OCI-M2 (cell line): ENCODE results near the gene SMIM38.
"Not testable (repeated sequence)": the region's sequence is repeated elsewhere in the genome, so short reads cannot be mapped to it uniquely, and the experiment has no call there.

Experiments
- DNase-seq: peaks from one replicate; lab custom pipeline; 2025; ENCODE audit not compliant: unreplicated experiment; lab: John Stamatoyannopoulos, UW

Gene SMIM38

DNA sequence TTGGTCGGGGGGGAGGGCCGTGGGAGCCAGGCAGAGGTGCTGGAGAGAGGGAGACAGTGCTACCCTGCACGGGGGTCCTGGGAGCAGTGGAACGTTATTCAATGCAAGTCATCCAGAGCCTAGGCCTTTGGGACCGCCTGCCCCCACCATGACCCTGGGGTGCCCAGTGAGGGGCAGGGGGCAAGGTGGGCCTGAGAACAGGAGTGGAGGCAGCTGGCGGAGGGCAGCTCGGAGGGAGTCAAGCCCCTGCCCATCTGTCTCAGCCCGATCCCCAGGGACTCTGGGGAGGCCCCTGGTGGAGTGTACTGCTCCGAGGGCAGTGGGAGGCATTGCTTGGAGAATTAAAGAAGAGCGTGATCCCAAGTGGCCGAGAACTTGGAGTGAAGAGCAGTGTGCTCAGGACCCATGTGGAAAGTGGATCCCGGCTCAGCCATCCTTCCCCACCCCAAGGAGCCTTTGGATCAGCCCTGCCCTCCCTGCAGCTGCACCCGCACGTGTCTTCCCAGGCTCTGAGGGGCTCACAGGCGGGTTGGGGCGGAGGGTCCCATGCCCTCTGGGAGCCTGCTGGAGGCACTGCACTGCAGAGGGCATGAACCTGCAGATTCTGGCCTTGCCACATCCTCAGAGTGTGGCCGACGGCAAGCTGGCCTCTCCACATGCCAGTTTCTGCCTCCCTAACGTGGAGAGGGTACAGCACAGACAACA lies 34.0 kb upstream of the SMIM38 start:
- no peak for DNase-seq

DNA sequence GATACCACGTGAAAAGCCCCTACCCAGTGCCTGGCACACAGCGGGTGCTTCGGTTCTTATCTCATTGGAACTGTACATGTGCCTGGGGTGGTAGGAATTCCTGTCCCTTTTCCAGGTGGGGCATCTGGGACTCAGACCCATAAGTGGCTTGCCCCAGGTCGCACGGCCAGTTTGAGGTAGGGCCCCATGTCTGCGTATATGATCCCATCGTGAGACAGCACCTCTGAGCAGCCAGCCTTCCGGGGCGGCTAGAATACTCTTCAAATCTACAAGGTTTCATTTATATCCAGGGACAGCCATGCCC lies 33.5 kb upstream of the SMIM38 start:
- no peak for DNase-seq

DNA sequence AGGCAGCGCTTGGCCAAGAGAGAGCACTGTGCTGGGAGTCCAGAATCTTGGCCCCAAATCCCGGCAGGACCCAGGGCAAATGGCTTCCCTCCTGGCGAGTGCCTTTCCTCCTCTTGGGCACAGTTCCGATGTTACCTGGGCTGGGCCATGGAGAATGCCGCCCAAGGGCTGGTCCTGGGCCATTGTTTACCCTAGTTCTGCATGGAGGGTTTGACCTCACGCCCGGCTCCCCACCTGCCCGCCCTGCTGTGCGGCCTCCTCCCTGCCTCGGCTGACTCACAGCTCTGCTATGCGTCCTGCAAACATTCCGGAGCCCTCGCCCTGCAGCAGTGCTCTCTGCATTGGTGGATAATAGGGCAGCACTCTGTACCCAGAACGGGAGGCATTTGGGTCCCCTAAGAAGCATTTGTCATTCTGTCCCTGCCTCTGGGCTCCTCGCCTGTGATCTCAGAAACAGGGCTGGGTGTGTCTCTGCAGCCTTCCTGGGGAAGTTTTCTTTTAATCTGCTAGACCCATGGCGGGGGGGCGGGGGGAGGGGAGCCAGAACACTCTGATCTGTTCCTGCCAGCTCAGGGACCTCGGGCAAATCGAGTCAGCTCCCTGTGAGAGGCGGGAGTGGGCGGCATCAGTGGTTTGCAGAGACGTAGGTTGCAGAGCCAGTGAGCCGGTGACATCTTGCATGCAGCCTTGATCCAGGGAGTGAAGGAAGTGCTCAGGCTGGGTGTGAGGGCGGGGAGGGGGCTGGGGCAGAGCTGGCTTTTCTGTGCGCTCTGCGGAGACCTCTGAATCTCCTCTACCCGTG lies 32.9 kb upstream of the SMIM38 start:
- DNase-seq, result no peak

DNA sequence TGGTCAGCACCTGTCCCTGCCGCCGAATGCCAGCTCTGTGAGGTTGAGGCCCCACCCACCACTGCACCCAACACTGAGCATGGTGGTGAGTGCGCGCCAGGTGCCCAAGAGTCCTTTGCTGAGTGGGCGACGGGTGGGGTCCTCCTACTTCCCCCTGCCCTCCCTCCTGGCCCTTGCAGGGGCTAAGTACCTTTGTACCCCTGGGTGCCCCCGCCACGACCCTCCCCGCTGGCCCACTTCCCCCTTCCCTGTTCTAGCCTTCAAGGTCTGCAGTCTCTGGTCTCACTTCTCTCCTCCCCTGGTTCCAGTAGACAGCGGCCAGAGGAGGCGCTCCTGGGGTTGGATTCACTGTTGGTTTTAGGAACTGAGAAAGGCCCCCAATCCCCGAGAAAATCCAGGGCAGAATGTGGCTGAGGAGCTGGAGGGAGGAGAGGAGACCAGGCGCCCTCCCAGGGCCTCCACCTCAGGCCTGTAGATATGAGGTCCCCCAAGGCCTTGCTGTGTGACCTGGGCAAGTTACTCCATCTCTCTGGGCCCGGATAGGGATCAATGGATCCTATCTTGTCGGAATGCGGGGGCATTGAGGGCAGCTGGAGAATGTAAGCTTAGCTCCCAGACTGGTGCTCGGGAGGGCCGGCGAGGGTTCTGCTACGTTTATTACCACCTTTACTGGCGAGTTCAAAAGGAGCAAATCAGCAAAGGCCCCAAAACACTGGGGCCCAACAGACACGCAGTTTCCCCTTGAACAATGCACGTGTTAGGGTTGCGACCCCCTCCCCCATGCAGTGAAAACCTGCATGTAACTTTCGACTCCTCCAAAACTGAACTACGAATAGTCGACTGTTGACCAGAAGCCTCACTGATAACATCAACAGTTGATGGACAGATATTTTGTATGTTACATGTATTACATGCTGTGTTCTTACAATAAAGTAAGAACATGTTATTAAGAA lies 31.9 kb upstream of the SMIM38 start:
- no peak for DNase-seq

DNA sequence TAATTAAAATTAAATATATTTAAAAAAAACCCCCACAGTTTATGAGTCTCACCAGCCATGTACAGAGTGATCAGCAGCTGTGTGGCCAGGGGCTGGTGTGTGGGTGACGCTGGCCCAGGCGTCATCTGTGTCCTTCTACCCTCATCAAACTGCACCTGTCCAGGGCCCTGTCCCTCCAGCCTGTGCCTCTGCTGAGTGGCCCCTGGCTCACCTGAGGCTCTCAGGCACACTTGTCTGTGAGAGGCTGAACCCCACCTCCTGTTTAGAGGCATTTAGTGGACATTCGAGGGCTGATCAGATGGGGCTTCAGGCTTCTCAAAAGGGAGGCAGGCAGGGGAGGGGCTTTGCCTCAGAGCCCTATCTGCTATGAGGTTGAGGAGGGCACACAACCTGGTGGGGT lies 29.9 kb upstream of the SMIM38 start:
- no peak for DNase-seq

DNA sequence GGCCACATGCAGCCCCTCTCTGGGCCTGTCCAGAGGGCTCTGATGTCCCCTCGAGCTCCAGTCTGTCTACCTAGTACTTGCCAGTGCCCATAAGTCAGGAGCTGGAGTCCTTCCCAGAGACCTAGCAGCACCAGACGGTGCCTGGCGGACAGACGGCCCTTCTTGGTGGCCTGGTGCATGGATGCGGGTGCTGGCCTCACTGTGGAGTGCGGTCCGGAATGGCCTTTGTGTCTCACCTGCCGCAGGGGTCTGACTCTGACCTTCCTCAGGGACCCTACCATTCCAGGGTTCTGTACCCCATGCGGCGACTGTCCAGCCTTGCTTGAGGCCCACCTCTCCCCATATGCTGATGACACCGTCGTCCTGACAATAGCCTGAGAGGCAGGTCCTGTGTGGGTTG lies 29.4 kb upstream of the SMIM38 start:
- no peak for DNase-seq

DNA sequence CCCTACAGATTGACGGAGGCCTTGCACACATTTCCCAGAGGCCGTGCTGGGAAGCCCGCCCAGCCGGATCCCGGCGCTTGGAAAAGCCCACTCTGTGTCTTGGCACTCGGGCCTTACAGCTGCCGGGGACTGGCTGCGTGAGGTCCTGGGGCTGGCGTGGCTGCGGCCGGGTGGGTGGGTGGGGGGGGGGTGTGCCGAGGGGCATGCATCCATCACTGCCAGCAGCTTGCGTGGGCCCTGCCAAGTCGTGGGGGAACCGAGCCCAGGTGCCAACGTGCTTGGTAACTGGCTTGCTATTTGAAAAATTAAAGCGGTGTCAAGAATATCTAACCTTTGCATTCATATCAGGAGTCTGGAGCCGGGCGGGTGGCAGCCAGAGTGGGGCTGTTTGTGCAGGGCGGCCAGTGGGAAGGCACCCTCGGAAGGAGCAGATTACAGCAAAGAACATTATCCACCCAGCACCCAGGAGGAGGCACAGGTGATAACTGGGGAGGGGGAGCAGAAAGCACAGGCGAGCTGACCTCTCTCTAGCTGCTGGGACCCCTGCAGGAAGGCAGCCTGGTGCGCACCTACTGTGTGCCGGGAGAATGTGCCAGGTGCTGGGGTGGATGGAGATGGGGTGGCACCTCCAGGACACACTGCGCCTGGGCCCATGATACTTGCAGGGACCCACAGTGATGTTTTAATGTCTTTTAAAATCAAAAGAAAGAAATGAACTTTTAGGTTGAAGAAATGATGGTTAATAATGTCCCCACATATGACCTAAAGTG lies 28.5 kb upstream of the SMIM38 start:
- DNase-seq, result no peak

DNA sequence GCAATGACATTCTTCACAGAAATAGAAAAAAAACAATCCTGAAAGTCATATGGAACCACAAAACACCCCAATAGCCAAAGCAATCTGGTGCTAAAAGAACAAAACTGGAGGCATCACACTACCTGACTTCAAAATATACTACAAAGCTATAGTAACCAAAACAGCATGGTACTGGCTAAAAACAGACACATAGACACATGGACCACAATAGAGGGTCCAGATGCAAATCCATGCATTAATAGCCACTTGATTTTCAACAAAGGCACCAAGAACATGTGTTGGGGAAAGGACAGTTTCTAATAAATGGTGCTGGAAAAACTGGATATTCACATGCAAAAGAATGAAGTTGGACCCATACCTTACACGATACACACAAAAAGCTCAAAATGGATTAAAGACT lies 27.9 kb upstream of the SMIM38 start:
- DNase-seq, result no peak

DNA sequence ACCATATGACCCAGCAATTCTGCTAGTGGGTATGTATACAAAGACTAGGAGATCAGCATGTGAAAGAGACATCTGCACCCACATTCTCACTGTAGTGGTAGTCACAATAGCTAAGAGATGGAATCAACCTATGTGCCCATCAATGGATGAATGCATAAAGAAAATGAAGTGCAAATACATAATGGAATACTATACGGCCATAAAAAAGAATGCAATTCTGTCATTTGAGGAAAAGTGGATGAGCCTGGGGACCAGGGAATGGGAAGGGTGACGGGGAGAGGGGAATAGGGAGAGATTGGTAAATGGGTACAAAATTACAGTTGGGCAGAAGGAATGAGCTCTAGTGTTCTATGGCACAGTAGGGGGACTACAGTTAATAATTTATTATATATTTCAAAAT lies 26.7 kb upstream of the SMIM38 start:
- DNase-seq, result no peak

DNA sequence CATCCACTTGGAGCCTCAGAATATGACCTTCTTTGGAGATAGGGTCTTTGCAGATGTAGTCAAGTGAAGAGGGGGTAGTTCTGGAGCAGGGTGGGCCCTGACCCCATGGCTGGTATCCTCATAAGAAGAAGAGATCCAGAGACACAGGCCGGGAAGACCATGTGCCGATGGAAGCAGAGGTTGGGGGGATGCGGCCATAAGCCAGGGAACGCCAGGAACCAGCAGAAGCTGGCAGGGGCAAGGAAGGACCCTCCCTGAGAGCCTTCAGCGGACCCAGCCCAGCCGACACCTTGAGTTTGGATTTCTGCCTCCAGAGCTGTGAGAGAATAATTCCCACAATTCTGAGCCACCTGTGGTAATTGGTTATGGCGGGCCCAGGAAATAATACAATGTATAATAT lies 26.1 kb upstream of the SMIM38 start:
- DNase-seq, result no peak

DNA sequence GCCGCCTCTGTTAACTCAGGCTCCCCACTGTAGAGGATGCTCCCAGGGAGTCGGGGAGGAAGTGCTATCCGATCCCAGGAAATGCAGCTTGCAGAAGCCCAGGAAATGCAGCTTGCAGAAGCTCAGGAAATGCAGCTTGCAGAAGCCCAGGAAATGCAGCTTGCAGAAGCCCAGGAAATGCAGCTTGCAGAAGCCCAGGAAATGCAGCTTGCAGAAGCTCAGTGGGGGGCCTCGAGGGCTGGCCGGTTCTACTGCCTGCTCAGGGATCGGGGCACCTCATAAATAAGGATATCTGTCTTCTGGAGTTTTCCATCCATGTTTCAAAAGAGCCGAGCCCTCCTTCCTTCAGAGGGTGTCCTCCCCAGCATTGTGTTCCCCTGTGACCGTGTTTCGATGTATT lies 25.1 kb upstream of the SMIM38 start:
- no peak for DNase-seq

DNA sequence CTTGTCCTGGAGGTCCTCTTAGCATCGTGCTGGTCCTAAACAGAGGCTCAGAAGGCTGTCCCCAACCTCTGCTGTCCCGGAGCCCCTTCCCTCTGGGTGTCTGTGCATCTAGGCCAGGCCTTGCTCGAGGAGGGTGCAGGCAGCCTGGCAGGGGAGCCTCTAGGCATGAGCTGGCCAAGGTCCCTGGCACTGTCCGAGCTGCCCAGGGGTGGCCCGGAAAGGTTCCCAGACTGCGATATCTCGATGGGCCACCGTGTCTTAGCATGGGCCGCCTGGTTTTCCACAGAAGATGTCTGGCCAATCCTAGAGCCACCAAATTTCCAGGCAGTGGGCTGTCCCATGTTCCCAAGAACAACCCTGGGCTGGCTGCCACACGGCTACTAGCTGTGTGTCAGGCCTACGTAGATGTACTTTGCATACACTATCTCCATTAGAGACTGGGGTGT lies 24.6 kb upstream of the SMIM38 start:
- no peak for DNase-seq

DNA sequence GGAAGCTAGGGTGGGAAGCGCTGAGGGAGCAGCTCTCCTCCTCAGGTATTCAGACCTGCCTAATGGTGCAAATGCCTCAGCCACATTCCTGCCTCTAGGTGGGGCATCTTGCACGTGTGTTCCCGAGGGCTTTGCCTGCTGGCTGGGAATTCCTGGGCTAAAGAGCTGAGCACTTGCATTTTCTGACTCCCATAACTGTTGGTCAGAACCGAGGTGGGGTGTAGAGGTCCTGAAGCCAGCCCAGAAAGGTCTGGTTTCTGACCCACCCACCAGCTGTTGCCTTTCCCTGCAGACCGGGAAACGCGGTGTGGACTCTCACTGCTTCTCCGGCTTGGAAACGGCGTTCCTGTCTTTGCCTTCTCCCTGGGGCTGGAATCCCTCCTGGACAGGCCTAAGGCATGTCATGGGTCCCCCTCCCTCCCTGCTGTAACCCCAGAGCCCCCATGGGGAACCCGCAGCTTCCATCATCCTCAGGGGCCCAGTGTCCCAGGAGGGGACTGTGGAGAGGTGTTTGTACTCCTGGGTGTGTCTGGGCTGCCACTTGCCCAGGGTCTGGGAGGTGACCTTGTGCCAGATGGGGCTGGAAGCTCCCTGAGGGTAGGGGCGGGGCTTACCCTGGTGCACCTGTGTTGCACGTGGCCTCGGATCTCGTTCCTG lies 24.0 kb upstream of the SMIM38 start:
- no peak for DNase-seq

DNA sequence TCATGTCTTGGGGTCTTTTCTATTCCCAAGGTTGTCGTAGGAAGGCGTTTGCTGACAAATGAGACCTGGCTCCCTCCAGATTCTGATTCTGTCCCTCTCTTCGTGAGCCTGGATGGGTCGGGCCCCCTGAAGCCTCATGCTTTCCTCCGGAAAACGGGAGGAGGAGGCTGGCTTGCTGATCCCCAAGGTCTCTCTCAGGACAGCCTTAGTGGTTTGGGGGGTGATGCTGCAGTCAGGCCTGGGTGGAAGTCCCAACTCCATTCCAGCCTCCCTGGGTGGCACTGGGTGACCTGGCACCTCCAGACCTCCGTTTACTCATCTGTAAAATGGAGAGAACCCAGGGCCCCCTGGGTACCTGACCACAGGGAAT lies 23.4 kb upstream of the SMIM38 start:
- no peak for DNase-seq

DNA sequence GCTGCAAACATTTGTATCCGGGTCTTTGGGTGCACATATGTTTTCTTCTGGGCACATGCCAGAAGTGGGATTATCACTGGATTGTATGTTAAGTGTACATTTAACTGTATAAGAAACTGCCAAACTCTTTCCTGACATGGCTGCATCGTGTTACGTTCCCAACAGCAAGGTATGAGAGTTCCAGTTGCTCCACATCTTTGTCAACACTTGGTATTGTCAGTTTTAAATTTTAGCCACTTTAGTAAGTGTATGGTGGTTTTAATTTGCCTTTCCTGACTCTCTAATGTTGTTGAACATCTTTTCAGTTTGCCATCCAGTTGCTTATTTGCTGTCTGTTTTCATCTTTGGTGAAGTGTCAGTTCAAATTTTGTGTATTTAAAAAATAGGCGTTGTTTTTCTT lies 22.5 kb upstream of the SMIM38 start:
- no peak for DNase-seq

DNA sequence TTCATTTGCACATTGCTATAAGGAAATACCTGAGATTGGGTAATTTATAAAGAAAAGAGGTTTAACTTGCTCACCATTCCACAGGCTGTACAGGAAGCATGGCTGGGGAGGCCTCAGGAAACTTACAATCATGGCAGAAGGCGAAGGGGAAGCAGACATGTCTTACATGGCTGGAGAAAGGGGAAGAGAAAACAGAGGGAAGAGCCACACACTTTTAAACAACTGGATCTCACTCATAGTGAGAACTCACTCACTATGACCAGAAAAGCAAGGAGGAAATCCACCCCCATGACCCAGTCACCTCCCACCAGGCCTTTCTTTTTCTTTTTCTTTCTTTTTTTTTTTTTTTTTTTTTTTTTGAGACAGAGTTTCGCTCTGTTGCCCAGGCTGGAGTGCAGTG lies 21.6 kb upstream of the SMIM38 start:
- DNase-seq, result not testable (repeated sequence)

DNA sequence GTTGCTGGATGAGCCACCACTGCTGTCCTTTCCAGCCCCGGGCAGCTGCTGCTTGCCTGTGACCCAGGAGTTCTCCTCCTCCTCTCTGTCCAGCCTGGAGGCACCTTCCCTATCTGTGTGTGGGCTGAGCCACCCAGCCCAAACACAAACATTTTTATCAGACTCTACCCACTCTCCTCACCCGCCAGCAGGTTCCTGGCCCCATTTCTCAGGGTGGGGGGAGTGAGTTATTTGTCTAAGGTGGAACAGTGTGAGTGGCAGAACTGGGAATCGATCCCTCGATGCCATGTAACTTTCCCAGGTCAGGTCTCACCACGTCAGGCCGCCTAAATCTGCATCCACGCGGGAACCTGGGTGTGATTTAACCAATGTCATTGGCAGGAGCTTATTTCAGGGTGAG lies 20.8 kb upstream of the SMIM38 start:
- DNase-seq, result no peak

DNA sequence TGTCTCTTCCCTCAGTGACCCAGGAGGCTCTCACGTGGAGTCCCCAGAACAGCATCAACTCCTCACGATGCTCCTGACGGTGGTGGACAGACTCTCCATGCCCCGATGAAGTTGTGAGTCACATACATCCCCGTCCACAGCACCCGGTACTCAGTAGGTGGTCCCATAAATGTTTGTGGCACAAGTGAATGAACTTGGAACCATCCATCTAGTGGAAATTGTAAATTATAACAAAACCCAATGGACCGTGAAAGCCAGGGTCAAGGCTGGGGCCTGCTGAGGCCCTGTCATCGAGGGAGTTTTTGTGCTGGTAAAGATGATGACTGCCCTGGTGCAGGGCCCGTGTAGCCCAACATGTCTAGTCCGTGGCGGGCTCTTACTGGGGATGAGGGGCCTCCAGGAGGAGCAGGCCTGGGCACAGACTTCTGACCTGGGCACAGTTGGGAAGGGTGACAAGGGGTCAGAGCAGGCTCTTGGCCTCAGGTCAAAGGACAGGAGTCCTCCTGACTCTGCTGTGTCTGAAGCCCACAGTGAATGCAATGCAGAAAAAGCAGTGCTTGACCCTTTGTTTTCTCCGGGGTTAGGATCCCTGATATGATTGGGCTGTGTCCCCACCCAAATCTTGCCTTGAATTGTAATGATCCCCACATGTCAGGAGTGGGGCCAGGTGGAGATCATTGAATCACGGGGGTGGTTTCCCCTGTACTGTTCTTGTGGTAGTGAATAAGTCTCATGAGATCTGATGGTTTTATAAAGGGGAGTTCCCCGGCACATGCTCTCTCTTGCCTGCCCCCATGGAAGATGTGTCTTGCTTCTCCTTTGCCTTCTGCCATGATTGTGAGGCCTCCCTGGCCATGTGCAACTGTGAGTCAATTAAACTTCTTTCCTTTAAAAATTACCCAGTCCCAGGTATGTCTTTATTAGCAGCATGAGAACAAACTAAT lies 20.0 kb upstream of the SMIM38 start:
- DNase-seq, result no peak

DNA sequence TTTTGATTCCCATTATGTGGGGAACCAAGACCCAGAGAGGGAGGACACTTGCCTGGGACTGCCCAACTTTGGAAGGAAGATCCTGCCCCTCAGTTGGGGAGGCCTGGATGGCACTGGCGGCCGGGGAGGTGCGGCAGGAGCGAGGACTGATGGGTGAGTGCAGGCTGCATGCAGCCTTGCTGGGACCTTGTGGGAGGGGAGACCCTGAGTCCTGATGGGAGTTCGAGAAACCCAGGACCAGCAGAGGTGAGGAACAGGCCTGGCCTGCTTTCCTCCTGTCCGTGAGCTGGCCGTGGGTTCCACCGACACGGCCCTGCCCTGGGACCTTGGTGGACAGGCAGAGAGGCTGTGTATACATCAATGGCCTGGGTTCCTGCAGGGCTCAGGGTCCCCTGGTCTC lies 19.3 kb upstream of the SMIM38 start:
- DNase-seq, result no peak
